HG03095 (cell line): Measurements from ENCODE around the gene METTL9.
"Not testable (repeated sequence)": the region's sequence is repeated elsewhere in the genome, so short reads cannot be mapped to it uniquely, and the experiment has no call there.

Experiments
- ATAC-seq: cut with Tn5 transposase; IDR thresholded peaks from one replicate; pipeline ENCODE4 v1.9.1; 2021; ENCODE audit warnings: moderate library complexity; ENCODE audit not compliant: unreplicated experiment

METTL9 gene

GRCh38 chr16:21656795-21657768 is 57.7 kb downstream of the METTL9 start:
- ATAC-seq = no peak

GRCh38 chr16:21659124-21659523 is 59.7 kb downstream of the METTL9 start:
- ATAC-seq = no peak

GRCh38 chr16:21663889-21664647 is 64.7 kb downstream of the METTL9 start, which contains the start of gene OTOA:
OTOA (plus strand) TSS chr16:21663968; CDS start chr16:21678515, 14,547 bp downstream.
- ATAC-seq = no peak

- ATAC-seq = no peak
Measured at GRCh38 chr16:21664801-21665492, 65.6 kb downstream of the METTL9 start.

GRCh38 chr16:21666772-21667171 is 67.4 kb downstream of the METTL9 start:
- no peak for ATAC-seq

GRCh38 chr16:21667575-21667974 is 68.2 kb downstream of the METTL9 start:
- ATAC-seq = no peak

GRCh38 chr16:21673469-21673868 is 74.1 kb downstream of the METTL9 start:
- ATAC-seq = no peak

GRCh38 chr16:21674456-21674855 is 75.1 kb downstream of the METTL9 start:
- not testable (repeated sequence) for ATAC-seq

- not testable (repeated sequence) for ATAC-seq
Measured at GRCh38 chr16:21680714-21681113, 81.3 kb downstream of the METTL9 start.

GRCh38 chr16:21683184-21683583 is 83.8 kb downstream of the METTL9 start:
- no peak for ATAC-seq

GRCh38 chr16:21684199-21684598 is 84.8 kb downstream of the METTL9 start:
- no peak for ATAC-seq

- ATAC-seq = no peak
Measured at GRCh38 chr16:21685034-21685455, 85.7 kb downstream of the METTL9 start.

- ATAC-seq = no peak
Measured at GRCh38 chr16:21689107-21689506, 89.7 kb downstream of the METTL9 start.

- not testable (repeated sequence) for ATAC-seq
Measured at GRCh38 chr16:21690967-21691366, 91.6 kb downstream of the METTL9 start.

GRCh38 chr16:21694609-21695008 is 95.2 kb downstream of the METTL9 start:
- ATAC-seq = no peak

GRCh38 chr16:21697032-21697431 is 97.7 kb downstream of the METTL9 start:
- ATAC-seq = no peak

GRCh38 chr16:21698169-21699032 is 99.0 kb downstream of the METTL9 start:
- ATAC-seq = no peak

- no peak for ATAC-seq
Measured at GRCh38 chr16:21701271-21701670, 101.9 kb downstream of the METTL9 start.

GRCh38 chr16:21702276-21702675 is 102.9 kb downstream of the METTL9 start:
- no peak for ATAC-seq

- ATAC-seq = no peak
Measured at GRCh38 chr16:21703156-21703555, 103.8 kb downstream of the METTL9 start.
